B cell (primary cell): ENCODE data around the gene LKAAEAR1. TPM values are rescaled to one million over a fixed set of nuclear protein-coding genes. Genes with fewer than 3 reads are reported as not detected.
A peak's percentile ranks its signal among the peaks of the same experiment; 100 is the strongest.

ENCODE experiments used
- ATAC-seq: fragments of 200-7000 bp; cut with Tn5 transposase; one replicate; pipeline ENCODE4 v1.10.0; 2021; ENCODE audit warnings: low read depth, mild to moderate bottlenecking, moderate number of reproducible peaks, moderate library complexity
- CTCF ChIA-PET: fragments of 350-600 bp; sonication (Branson Sonifier 250); formaldehyde crosslinking; loops from one replicate; lab custom pipeline; 2021; ENCODE audit warnings: antibody characterized with exemption, inconsistent platforms; lab: Charles Lee
- POLR2A ChIA-PET: fragments of 350-600 bp; sonication (Branson Sonifier 250); formaldehyde crosslinking; loops from one replicate; lab custom pipeline; 2021; ENCODE audit warnings: antibody characterized with exemption; lab: Charles Lee
- DNase-seq: peaks from one replicate; pipeline ENCODE4 v3.0.0; 2013
- H2AFZ ChIP-seq: 2 replicates; pipeline ENCODE4 v1.6.1; 2012; ENCODE audit warnings: mild to moderate bottlenecking, low read depth, low read length; ENCODE audit not compliant: insufficient read depth, poor library complexity, severe bottlenecking
- H3K27ac ChIP-seq, 2 donors: 1 replicate in 1 of 2; 2 replicates in 1 of 2; pipeline ENCODE4 v1.5.1; 2012 to 2013; ENCODE audit warnings: low read length in 2 of 2, mild to moderate bottlenecking in 2 of 2, moderate library complexity in 1 of 2
- H3K27me3 ChIP-seq, 4 experiments: fragments of 200-600 bp in 1 of 4; sonication (generic) in 1 of 4; replicated peaks in 1 of 4; 1 replicate in 2 of 4; 2 replicates in 2 of 4; pipeline versions ENCODE4 v1.6.1 to v1.7.0; 2013 to 2016; ENCODE audit warnings: low read length in 3 of 4, mild to moderate bottlenecking in 2 of 4, mixed read lengths in 1 of 4, moderate library complexity in 1 of 4; ENCODE audit not compliant: insufficient read depth in 4 of 4, control insufficient read depth in 3 of 4; ENCODE audit errors: control extremely low read depth in 1 of 4
- H3K36me3 ChIP-seq, 2 experiments: replicated peaks in 1 of 2; 1 replicate in 1 of 2; 2 replicates in 1 of 2; pipeline versions ENCODE4 v1.6.1 to v1.7.1; 2013; ENCODE audit warnings: low read length in 1 of 2; ENCODE audit not compliant: insufficient read depth in 2 of 2, control insufficient read depth in 1 of 2; ENCODE audit errors: control extremely low read depth in 1 of 2, extremely low read depth in 1 of 2
- H3K4me1 ChIP-seq, 2 donors: fragments of 200-600 bp in 1 of 2; sonication (generic) in 1 of 2; 1 replicate in 1 of 2; 2 replicates in 1 of 2; pipeline versions ENCODE4 v1.5.1 to v1.6.1; 2013 to 2017; ENCODE audit warnings: low read length in 2 of 2; ENCODE audit not compliant: control insufficient read depth in 2 of 2, insufficient read depth in 2 of 2
- H3K4me2 ChIP-seq: replicated peaks from 2 replicates; pipeline ENCODE3; 2012; ENCODE audit warnings: mild to moderate bottlenecking, low read depth, low read length; ENCODE audit not compliant: poor library complexity, severe bottlenecking
- H3K4me3 ChIP-seq, 5 experiments: fragments of 200-600 bp in 1 of 5; sonication (generic) in 1 of 5; 1 replicate in 3 of 5; 2 replicates in 2 of 5; pipeline versions ENCODE4 v1.5.1 to v1.7.0; 2011 to 2016; ENCODE audit warnings: low read length in 4 of 5, mild to moderate bottlenecking in 4 of 5, low read depth in 2 of 5, control low read depth in 1 of 5, moderate library complexity in 1 of 5; ENCODE audit not compliant: insufficient read depth in 1 of 5; ENCODE audit errors: control extremely low read depth in 1 of 5, extremely low read depth in 1 of 5
- H3K79me2 ChIP-seq: fragments of 200-600 bp; sonication (generic); one replicate; pipeline ENCODE4 v1.6.0; 2016; ENCODE audit warnings: low read length; ENCODE audit not compliant: control insufficient read depth, insufficient read depth
- H3K9ac ChIP-seq: fragments of 200-600 bp; sonication (generic); 2 replicates; pipeline ENCODE4 v1.6.1; 2017; ENCODE audit warnings: mild to moderate bottlenecking, low read length, moderate library complexity
- H3K9me3 ChIP-seq, 3 donors: one replicate each; pipeline versions ENCODE4 v1.6.1 to v1.7.1; 2013; ENCODE audit warnings: low read length in 2 of 3; ENCODE audit not compliant: control insufficient read depth in 2 of 3, insufficient read depth in 1 of 3; ENCODE audit errors: control extremely low read depth in 1 of 3
- H4K20me1 ChIP-seq: 2 replicates; pipeline ENCODE4 v1.6.0; 2012; ENCODE audit warnings: mild to moderate bottlenecking, low read length; ENCODE audit not compliant: insufficient read depth, control insufficient read depth, poor library complexity, severe bottlenecking
- H3K27ac Mint-ChIP-seq: one replicate; pipeline ENCODE4 v1.8.0; 2021; ENCODE audit warnings: mixed read lengths
- H3K27me3 Mint-ChIP-seq: one replicate; pipeline ENCODE4 v1.8.0; 2021; ENCODE audit warnings: mixed read lengths
- H3K4me1 Mint-ChIP-seq: one replicate; pipeline ENCODE4 v1.8.0; 2021; ENCODE audit warnings: mixed read lengths
- H3K4me3 Mint-ChIP-seq: one replicate; pipeline ENCODE4 v1.8.0; 2021; ENCODE audit warnings: mixed read lengths
- H3K9me3 Mint-ChIP-seq: one replicate; pipeline ENCODE4 v1.8.0; 2022; ENCODE audit warnings: mixed read lengths; ENCODE audit not compliant: insufficient read depth
- CTCF ChIP-seq: fragments of 200-600 bp; IDR thresholded peaks from one replicate; pipeline ENCODE4 v1.8.0; 2022; ENCODE audit warnings: antibody characterized with exemption, mild to moderate bottlenecking
- EZH2 ChIP-seq: IDR thresholded peaks from 2 replicates; pipeline ENCODE4 v1.6.1; 2012; ENCODE audit warnings: borderline replicate concordance, low read depth, mild to moderate bottlenecking, moderate library complexity, low read length; ENCODE audit not compliant: insufficient read depth, poor library complexity, severe bottlenecking
- WGBS: methylation state at CpG from one replicate; pipeline ENCODE4 v1.1.5; 2013; ENCODE audit warnings: missing lambda C conversion rate; ENCODE audit not compliant: insufficient coverage; 5-methylcytosine and 5-hydroxymethylcytosine counted together
- intact Hi-C: fragments of 100-400 bp; cut with micrococcal nuclease; formaldehyde crosslinking; loops from one replicate; pipeline ENCODE4 v1.10.0; 2022
- polyA plus RNA-seq: library from polyadenylated mRNA; depleted of rRNA; stranded (reverse); fragments of >200 nt; gene quantifications from 2 replicates; pipeline ENCODE4 v1.2.3, GENCODE V29; 2012
- total RNA-seq, 2 donors: library from RNA; stranded (reverse); fragments of 120-200 nt in 1 of 2; gene quantifications; 1 replicate in 1 of 2; 2 replicates in 1 of 2; pipeline versions ENCODE4 v1.2.3 to v1.2.4, GENCODE V29; 2013 to 2022

LKAAEAR1 gene
- total and polyA plus RNA-seq, 2 donors (not counting 1 experiment from before 2014, with no cell fraction given), result 1.9 TPM; not detected in 1

DNA sequence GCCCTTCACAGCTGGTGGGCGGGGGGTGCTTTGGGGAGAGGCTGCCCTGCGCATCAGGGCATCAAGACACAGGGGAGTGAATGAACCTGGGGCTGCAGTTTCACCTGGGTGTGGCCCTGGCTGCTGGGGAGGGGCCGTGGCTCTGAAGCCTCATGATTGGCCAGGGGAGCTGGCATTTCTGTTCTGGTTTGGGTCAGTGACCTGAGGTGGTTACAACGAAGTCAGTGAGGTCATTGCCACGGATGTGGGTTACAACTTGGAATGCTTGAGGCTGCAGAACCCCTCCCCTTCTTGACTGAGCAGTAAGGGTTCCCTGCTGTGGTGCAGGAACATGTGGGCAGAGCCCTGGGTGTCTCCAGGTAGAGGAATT, 18.2 kb downstream of the LKAAEAR1 start:
- POLR2A ChIA-PET, result interaction anchor here (0.6 to 4.2 kb wide), 3 partner anchors 12 to 86 kb away, joined by 4 to 55 read pairs (median 7); partner anchors contain the start of genes OPRL1, PRPF6, RGS19 and SAMD10
- Histone ChIP-seq H4K20me1 (peaks cover 17% of the 10 kb centered on the region), H3K4me2 (peak overlapping the region; percentile 98), H3K9ac (no peak overlapping the region), H2AFZ (no peak overlapping the region), H3K27ac (peak overlapping the region; percentile 40 to 55), H3K79me2 (peaks cover 29% of the 10 kb centered on the region), H3K27me3 (no peaks in the 10 kb centered on the region), H3K4me1 (peaks cover 56 to 84% of the 10 kb centered on the region in 2 donors), H3K36me3 (no peaks in the 10 kb centered on the region), H3K9me3 (no peaks in the 10 kb centered on the region), H3K4me3 (no peak overlapping the region)
- peak; percentile 63 for ATAC-seq
- Mint-ChIP-seq H3K4me1 (peaks cover 58% of the 10 kb centered on the region), H3K4me3 (peak overlapping the region; percentile 82), H3K27ac (peak overlapping the region; percentile 95), H3K27me3 (no peaks in the 10 kb centered on the region), H3K9me3 (no peaks in the 10 kb centered on the region)
- 24% methylated on average over 5 of the region's 5 CpGs for WGBS
- peak; percentile 80 for DNase-seq
- TF ChIP-seq EZH2 (no peak), CTCF (no peak)
- CTCF ChIA-PET, result interaction anchor here (0.6 to 3.2 kb wide), 9 partner anchors 9 to 155 kb away, joined by 3 to 14 read pairs (median 4); partner anchors contain the start of genes LKAAEAR1, NPBWR2, OPRL1 and RGS19
- intact Hi-C loops, result loop anchor here (1.0 kb wide), 1 partner anchor 34 kb away; no protein-coding TSS in a partner anchor
